Neural cell (in vitro differentiated cells): ENCODE results near the gene PRG2. TPM values are rescaled to one million over a fixed set of nuclear protein-coding genes. Genes with fewer than 3 reads are reported as not detected.

Source experiments
- H2AFZ ChIP-seq: fragments of 200-600, 300-800 bp; sonication (generic), shearing (Covaris generic); 2 replicates; pipeline ENCODE4 v1.6.0; 2014; ENCODE audit warnings: low read depth, mild to moderate bottlenecking, antibody characterized with exemption, low read length, moderate library complexity
- H3F3A ChIP-seq: fragments of 200-600 bp; shearing (Covaris generic); 2 replicates; pipeline ENCODE4 v1.6.1; 2016; ENCODE audit warnings: mild to moderate bottlenecking, moderate library complexity, mixed read lengths, antibody characterized with exemption, low read length; ENCODE audit not compliant: insufficient read depth, poor library complexity, severe bottlenecking
- H3K27ac ChIP-seq: fragments of 200-600, 300-800 bp; sonication (generic), shearing (Covaris generic); 2 replicates; pipeline ENCODE4 v1.5.1; 2014; ENCODE audit warnings: mild to moderate bottlenecking, low read length, moderate library complexity
- H3K27me3 ChIP-seq: fragments of 300-800, 200-600 bp; sonication (generic), shearing (Covaris generic); 2 replicates; pipeline ENCODE4 v1.6.0; 2014; ENCODE audit warnings: mild to moderate bottlenecking, low read depth, low read length, moderate library complexity; ENCODE audit not compliant: insufficient read depth
- H3K36me3 ChIP-seq: fragments of 300-800, 200-600 bp; sonication (generic), shearing (Covaris generic); 2 replicates; pipeline ENCODE4 v1.5.1; 2014; ENCODE audit warnings: mild to moderate bottlenecking, antibody characterized with exemption, low read length, moderate library complexity; ENCODE audit not compliant: insufficient read depth
- H3K4me2 ChIP-seq: fragments of 300-800, 200-600 bp; sonication (generic), shearing (Covaris generic); 2 replicates; pipeline ENCODE4 v1.6.0; 2014; ENCODE audit warnings: mild to moderate bottlenecking, low read length
- H3K4me3 ChIP-seq: fragments of 300-800, 200-600 bp; sonication (generic), shearing (Covaris generic); 2 replicates; pipeline ENCODE4 v1.5.1; 2014; ENCODE audit warnings: mild to moderate bottlenecking, low read length, moderate library complexity
- H3K79me2 ChIP-seq: fragments of 200-600 bp; shearing (Covaris generic); replicated peaks from 2 replicates; pipeline ENCODE4 v1.6.0; 2014; ENCODE audit warnings: mild to moderate bottlenecking, low read length, moderate library complexity; ENCODE audit not compliant: insufficient read depth
- H3K9ac ChIP-seq: fragments of 300-800, 200-600 bp; sonication (generic), shearing (Covaris generic); 2 replicates; pipeline ENCODE4 v1.6.1; 2016; ENCODE audit warnings: mild to moderate bottlenecking, low read length, mixed read lengths
- H3K9me2 ChIP-seq: fragments of 200-600 bp; shearing (Covaris generic); 2 replicates; pipeline ENCODE4 v1.6.1; 2016; ENCODE audit warnings: mild to moderate bottlenecking, low read length, mixed read lengths; ENCODE audit not compliant: insufficient read depth
- H3K9me3 ChIP-seq: fragments of 200-600, 300-800 bp; sonication (generic), shearing (Covaris generic); 2 replicates; pipeline ENCODE4 v1.6.1; 2016; ENCODE audit warnings: mild to moderate bottlenecking, mixed run types, low read length, moderate library complexity, mixed read lengths
- H4K20me1 ChIP-seq: fragments of 200-600 bp; shearing (Covaris generic); 2 replicates; pipeline ENCODE4 v1.6.1; 2016; ENCODE audit warnings: mild to moderate bottlenecking, mixed run types; ENCODE audit not compliant: insufficient read depth
- EP300 ChIP-seq: fragments of 450-650 bp; conservative IDR thresholded peaks from 2 replicates; pipeline ENCODE4 v1.6.1; 2014; ENCODE audit warnings: antibody characterized with exemption, mild to moderate bottlenecking, moderate library complexity; ENCODE audit not compliant: poor library complexity, severe bottlenecking
- EZH2 ChIP-seq: fragments of 200-600, 300-800 bp; shearing (Covaris generic), sonication (generic); IDR thresholded peaks from 2 replicates; pipeline ENCODE4 v1.6.1; 2014; ENCODE audit warnings: antibody characterized with exemption, low read length, borderline replicate concordance, mild to moderate bottlenecking; ENCODE audit not compliant: insufficient read depth, poor library complexity, severe bottlenecking
- MXI1 ChIP-seq: fragments of 450-650 bp; conservative IDR thresholded peaks from 2 replicates; pipeline ENCODE4 v1.6.1; 2014; ENCODE audit warnings: antibody characterized with exemption, mild to moderate bottlenecking; ENCODE audit not compliant: poor library complexity, severe bottlenecking
- RAD21 ChIP-seq: fragments of 450-650 bp; conservative IDR thresholded peaks from 2 replicates; pipeline ENCODE4 v1.6.1; 2014; ENCODE audit warnings: antibody characterized with exemption, mild to moderate bottlenecking, moderate library complexity
- polyA plus RNA-seq: library from polyadenylated mRNA; depleted of rRNA; stranded (reverse); fragments of >200 nt; gene quantifications from 2 replicates; pipeline ENCODE4 v1.2.3, GENCODE V29; 2014
- TF ChIP-seq, protein P1 (sequence below): IDR thresholded peaks from 2 replicates; pipeline ENCODE4 v1.6.1; 2012; ENCODE audit warnings: borderline replicate concordance
- TF ChIP-seq, protein P2 (sequence below): fragments of 450-650 bp; IDR thresholded peaks from 2 replicates; pipeline ENCODE4 v1.5.1; 2014; ENCODE audit warnings: antibody characterized with exemption, mild to moderate bottlenecking, moderate library complexity; ENCODE audit not compliant: poor library complexity, severe bottlenecking

PRG2 gene
- polyA plus RNA-seq, 1 donor from 2014 or later = not detected

DNA sequence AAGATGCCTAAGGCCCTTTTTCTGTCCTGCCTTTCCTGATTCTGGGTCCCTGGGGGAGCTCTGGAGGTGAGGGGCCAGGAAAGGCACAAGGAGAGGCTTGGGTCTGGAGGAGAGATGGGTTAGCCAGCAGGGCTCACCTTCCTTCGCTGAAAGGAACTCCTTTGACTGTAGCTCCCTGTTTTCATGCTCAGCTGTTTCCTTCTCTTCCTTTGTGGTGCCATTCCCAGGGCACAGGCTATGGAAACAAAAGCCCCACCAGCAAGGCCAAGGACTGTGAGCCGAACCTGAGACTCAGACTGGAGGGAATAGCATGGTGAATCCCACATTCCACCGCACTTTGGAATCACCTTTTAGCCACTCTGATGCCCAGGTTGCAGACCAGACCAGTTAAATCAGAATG is 26.0 kb upstream of the PRG2 start:
- no peak overlapping the region for H2AFZ ChIP-seq
- H3K4me3 ChIP-seq = no peak overlapping the region
- H3K36me3 ChIP-seq = no peaks in the 10 kb centered on the region
- H3K9me3 ChIP-seq = no peaks in the 10 kb centered on the region
- TF ChIP-seq MXI1 (no peak), EZH2 (no peak), EP300 (no peak)
- TF ChIP-seq, protein P1, sequence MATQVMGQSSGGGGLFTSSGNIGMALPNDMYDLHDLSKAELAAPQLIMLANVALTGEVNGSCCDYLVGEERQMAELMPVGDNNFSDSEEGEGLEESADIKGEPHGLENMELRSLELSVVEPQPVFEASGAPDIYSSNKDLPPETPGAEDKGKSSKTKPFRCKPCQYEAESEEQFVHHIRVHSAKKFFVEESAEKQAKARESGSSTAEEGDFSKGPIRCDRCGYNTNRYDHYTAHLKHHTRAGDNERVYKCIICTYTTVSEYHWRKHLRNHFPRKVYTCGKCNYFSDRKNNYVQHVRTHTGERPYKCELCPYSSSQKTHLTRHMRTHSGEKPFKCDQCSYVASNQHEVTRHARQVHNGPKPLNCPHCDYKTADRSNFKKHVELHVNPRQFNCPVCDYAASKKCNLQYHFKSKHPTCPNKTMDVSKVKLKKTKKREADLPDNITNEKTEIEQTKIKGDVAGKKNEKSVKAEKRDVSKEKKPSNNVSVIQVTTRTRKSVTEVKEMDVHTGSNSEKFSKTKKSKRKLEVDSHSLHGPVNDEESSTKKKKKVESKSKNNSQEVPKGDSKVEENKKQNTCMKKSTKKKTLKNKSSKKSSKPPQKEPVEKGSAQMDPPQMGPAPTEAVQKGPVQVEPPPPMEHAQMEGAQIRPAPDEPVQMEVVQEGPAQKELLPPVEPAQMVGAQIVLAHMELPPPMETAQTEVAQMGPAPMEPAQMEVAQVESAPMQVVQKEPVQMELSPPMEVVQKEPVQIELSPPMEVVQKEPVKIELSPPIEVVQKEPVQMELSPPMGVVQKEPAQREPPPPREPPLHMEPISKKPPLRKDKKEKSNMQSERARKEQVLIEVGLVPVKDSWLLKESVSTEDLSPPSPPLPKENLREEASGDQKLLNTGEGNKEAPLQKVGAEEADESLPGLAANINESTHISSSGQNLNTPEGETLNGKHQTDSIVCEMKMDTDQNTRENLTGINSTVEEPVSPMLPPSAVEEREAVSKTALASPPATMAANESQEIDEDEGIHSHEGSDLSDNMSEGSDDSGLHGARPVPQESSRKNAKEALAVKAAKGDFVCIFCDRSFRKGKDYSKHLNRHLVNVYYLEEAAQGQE = no peak
- no peaks in the 10 kb centered on the region for H3K27me3 ChIP-seq
- H4K20me1 ChIP-seq = no peaks in the 10 kb centered on the region
- no peaks in the 10 kb centered on the region for H3K79me2 ChIP-seq
- H3K27ac ChIP-seq = no peak overlapping the region
- H3K9ac ChIP-seq = no peak overlapping the region
- H3F3A ChIP-seq = no peaks in the 10 kb centered on the region
- H3K4me2 ChIP-seq = no peak overlapping the region
- H3K9me2 ChIP-seq = no peaks in the 10 kb centered on the region

DNA sequence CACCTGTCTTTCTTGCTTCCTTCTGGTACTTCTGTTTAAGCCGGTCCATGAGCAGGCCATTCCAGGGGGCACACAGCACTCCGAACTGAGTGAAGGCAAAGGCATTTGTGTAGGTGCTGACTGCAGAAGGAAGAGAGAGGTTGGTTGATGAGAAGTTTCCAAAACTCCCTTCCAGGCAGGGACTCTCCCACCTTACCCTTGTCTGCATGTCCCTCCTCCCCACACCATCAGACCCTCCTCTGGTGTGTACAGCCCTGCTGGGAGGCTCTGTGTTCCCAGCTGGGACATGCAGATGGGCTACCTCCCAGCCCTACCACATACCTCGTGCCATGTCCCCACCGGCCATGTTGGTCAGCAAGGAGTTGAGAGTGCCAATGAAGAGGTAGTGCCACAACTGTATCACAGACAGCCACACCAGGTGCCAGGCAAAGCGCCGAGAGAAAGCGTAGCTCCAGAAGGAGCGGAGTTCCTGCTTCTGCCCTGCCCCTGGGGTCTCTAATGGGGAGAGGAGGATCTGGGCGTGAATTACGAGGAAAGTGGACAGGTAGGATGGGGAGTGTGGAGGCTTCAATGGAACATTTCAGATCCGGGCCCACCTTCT is 24.3 kb upstream of the PRG2 start:
- TF ChIP-seq RAD21 = no peak
- TF ChIP-seq, protein P2, sequence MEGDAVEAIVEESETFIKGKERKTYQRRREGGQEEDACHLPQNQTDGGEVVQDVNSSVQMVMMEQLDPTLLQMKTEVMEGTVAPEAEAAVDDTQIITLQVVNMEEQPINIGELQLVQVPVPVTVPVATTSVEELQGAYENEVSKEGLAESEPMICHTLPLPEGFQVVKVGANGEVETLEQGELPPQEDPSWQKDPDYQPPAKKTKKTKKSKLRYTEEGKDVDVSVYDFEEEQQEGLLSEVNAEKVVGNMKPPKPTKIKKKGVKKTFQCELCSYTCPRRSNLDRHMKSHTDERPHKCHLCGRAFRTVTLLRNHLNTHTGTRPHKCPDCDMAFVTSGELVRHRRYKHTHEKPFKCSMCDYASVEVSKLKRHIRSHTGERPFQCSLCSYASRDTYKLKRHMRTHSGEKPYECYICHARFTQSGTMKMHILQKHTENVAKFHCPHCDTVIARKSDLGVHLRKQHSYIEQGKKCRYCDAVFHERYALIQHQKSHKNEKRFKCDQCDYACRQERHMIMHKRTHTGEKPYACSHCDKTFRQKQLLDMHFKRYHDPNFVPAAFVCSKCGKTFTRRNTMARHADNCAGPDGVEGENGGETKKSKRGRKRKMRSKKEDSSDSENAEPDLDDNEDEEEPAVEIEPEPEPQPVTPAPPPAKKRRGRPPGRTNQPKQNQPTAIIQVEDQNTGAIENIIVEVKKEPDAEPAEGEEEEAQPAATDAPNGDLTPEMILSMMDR = no peak
- TF ChIP-seq, protein P1 = no peak
- TF ChIP-seq EP300 = no peak
- no peak for TF ChIP-seq EZH2
- no peaks in the 10 kb centered on the region for H3K36me3 ChIP-seq
- H3K4me2 ChIP-seq = no peak overlapping the region
- H3K79me2 ChIP-seq = no peaks in the 10 kb centered on the region
- no peak overlapping the region for H2AFZ ChIP-seq
- no peaks in the 10 kb centered on the region for H3F3A ChIP-seq
- no peaks in the 10 kb centered on the region for H3K27me3 ChIP-seq
- no peak overlapping the region for H3K27ac ChIP-seq
- no peaks in the 10 kb centered on the region for H4K20me1 ChIP-seq
- H3K9me3 ChIP-seq = no peaks in the 10 kb centered on the region
- no peaks in the 10 kb centered on the region for H3K9me2 ChIP-seq
- no peak overlapping the region for H3K4me3 ChIP-seq
- H3K9ac ChIP-seq = no peak overlapping the region
